Ishikawa (cell line): ENCODE measurements around the gene SEC14L5.

Experiments used
- CEBPB ChIP-seq: IDR thresholded peaks from 2 replicates; pipeline ENCODE4 v1.6.1; 2012
- CREB1 ChIP-seq: IDR thresholded peaks from 2 replicates; pipeline ENCODE4 v1.6.1; 2012; ENCODE audit warnings: low read depth
- EGR1 ChIP-seq: IDR thresholded peaks from 2 replicates; pipeline ENCODE4 v1.6.1; 2012
- EP300 ChIP-seq: IDR thresholded peaks from 2 replicates; pipeline ENCODE4 v1.6.1; 2012; ENCODE audit warnings: borderline replicate concordance
- FOXM1 ChIP-seq: IDR thresholded peaks from 2 replicates; pipeline ENCODE4 v1.6.1; 2012; ENCODE audit warnings: low read depth, borderline replicate concordance
- MAX ChIP-seq: IDR thresholded peaks from 2 replicates; pipeline ENCODE4 v1.6.1; 2012
- NFIC ChIP-seq: IDR thresholded peaks from 2 replicates; pipeline ENCODE4 v1.6.1; 2012
- RAD21 ChIP-seq: IDR thresholded peaks from 2 replicates; pipeline ENCODE4 v1.6.1; 2012; ENCODE audit warnings: low read depth
- TAF1 ChIP-seq: IDR thresholded peaks from 2 replicates; pipeline ENCODE4 v1.6.1; 2012; ENCODE audit warnings: low read depth, mild to moderate bottlenecking
- TCF12 ChIP-seq: IDR thresholded peaks from 2 replicates; pipeline ENCODE4 v1.6.1; 2012; ENCODE audit warnings: low read depth
- TEAD4 ChIP-seq: IDR thresholded peaks from 2 replicates; pipeline ENCODE4 v1.6.1; 2012
- USF1 ChIP-seq: IDR thresholded peaks from 2 replicates; pipeline ENCODE4 v1.6.1; 2012
- YY1 ChIP-seq: IDR thresholded peaks from 2 replicates; pipeline ENCODE4 v1.6.1; 2012; ENCODE audit warnings: low read depth
- ZBTB7A ChIP-seq: IDR thresholded peaks from 2 replicates; pipeline ENCODE4 v1.6.1; 2012; ENCODE audit warnings: low read depth
- TF ChIP-seq, protein P1 (sequence below): IDR thresholded peaks from 2 replicates; pipeline ENCODE4 v1.6.1; 2012; ENCODE audit warnings: low read depth, mild to moderate bottlenecking

Gene SEC14L5

DNA sequence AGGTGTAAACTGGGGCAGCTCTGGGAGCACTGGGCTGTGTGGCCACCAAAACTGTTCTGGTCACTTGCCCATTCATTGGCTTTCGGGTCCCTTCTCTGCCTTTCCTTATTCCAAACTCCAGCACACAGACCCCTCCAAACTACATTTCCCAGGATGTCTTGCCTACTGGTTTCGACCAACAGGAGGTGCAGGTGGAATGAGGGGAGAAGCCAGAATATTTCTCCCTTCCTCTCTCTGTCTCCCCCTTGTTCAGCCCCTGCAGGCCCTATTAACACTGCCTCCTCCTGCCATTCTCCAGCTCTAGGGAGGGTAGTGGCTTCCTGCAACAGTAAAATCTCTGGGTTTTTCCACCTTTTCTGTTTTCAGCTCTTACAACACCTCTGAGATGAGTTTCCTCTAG is 88.8 kb downstream of the SEC14L5 start:
- no peak for TF ChIP-seq YY1
- no peak for TF ChIP-seq FOXM1
- no peak for TF ChIP-seq MAX
- TF ChIP-seq, protein P1, sequence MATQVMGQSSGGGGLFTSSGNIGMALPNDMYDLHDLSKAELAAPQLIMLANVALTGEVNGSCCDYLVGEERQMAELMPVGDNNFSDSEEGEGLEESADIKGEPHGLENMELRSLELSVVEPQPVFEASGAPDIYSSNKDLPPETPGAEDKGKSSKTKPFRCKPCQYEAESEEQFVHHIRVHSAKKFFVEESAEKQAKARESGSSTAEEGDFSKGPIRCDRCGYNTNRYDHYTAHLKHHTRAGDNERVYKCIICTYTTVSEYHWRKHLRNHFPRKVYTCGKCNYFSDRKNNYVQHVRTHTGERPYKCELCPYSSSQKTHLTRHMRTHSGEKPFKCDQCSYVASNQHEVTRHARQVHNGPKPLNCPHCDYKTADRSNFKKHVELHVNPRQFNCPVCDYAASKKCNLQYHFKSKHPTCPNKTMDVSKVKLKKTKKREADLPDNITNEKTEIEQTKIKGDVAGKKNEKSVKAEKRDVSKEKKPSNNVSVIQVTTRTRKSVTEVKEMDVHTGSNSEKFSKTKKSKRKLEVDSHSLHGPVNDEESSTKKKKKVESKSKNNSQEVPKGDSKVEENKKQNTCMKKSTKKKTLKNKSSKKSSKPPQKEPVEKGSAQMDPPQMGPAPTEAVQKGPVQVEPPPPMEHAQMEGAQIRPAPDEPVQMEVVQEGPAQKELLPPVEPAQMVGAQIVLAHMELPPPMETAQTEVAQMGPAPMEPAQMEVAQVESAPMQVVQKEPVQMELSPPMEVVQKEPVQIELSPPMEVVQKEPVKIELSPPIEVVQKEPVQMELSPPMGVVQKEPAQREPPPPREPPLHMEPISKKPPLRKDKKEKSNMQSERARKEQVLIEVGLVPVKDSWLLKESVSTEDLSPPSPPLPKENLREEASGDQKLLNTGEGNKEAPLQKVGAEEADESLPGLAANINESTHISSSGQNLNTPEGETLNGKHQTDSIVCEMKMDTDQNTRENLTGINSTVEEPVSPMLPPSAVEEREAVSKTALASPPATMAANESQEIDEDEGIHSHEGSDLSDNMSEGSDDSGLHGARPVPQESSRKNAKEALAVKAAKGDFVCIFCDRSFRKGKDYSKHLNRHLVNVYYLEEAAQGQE, result no peak
- no peak for TF ChIP-seq TEAD4
- no peak for TF ChIP-seq TAF1
- no peak for TF ChIP-seq CEBPB
- TF ChIP-seq NFIC, result no peak
- no peak for TF ChIP-seq TCF12
- no peak for TF ChIP-seq USF1
- TF ChIP-seq EGR1, result no peak
- no peak for TF ChIP-seq EP300

- TF ChIP-seq TCF12 (no peak), RAD21 (no peak), EP300 (no peak), NFIC (no peak), FOXM1 (no peak), YY1 (no peak), CEBPB (no peak), CREB1 (no peak), TEAD4 (no peak), EGR1 (no peak), TAF1 (no peak), ZBTB7A (no peak), USF1 (no peak), MAX (no peak)
- TF ChIP-seq, protein P1, result no peak
Measured at GRCh38 chr16:5054876-5055865, 97.0 kb downstream of the SEC14L5 start.

GRCh38 chr16:5056352-5056751 is 98.2 kb downstream of the SEC14L5 start:
- TF ChIP-seq TAF1 (no peak), RAD21 (peak; percentile 77)

- TF ChIP-seq EP300 (no peak), TEAD4 (no peak), YY1 (no peak), USF1 (no peak), ZBTB7A (no peak), NFIC (no peak), RAD21 (no peak), FOXM1 (no peak), CEBPB (no peak), EGR1 (no peak), CREB1 (no peak), MAX (no peak), TAF1 (no peak), TCF12 (no peak)
- TF ChIP-seq, protein P1, result no peak
Measured at GRCh38 chr16:5058476-5058875, 100.3 kb downstream of the SEC14L5 start.
